Gastrocnemius medialis (tissue), 4 donors: ENCODE data around the gene PCCA.

Experiments
- CTCF ChIP-seq, 5 experiments: fragments of 450-650 bp in 3 of 5; fragments of 200-600 bp in 2 of 5; sonication (generic) in 2 of 5; IDR thresholded peaks in 4 of 5; conservative IDR thresholded peaks in 1 of 5; 1 replicate in 4 of 5; 2 replicates in 1 of 5; pipeline ENCODE4 v1.5.1; 2016 to 2019; ENCODE audit warnings: antibody characterized with exemption in 5 of 5, mild to moderate bottlenecking in 3 of 5, moderate library complexity in 3 of 5
- POLR2A ChIP-seq, 2 donors: fragments of 450-650 bp; IDR thresholded peaks; one replicate each; pipeline ENCODE4 v1.6.1; 2017; ENCODE audit warnings: antibody characterized with exemption in 2 of 2, mild to moderate bottlenecking in 2 of 2, moderate library complexity in 2 of 2

- TF ChIP-seq CTCF (IDR thresholded peaks at IDR 0.05 in 4 of 5, conservative IDR thresholded peaks at IDR 0.05 in 1 of 5) (no peak), POLR2A (IDR thresholded peaks at IDR 0.05) (no peak)
These were observed 184.2 kb downstream of the PCCA start for GRCh38 chr13:100273138-100273537.
